ENCODE data around the gene PCSK7.
A peak's percentile ranks its signal among the peaks of the same experiment; 100 is the strongest.
"Not testable (repeated sequence)": the region's sequence is repeated elsewhere in the genome, so short reads cannot be mapped to it uniquely, and the experiment has no call there.

- peak; percentile 5 for TF ChIP-seq CTCF (IDR thresholded peaks at IDR 0.05)
- TF ChIP-seq EZH2, EZH2phosphoT487 (IDR thresholded peaks at IDR 0.05): not testable (repeated sequence)
Measured at GRCh38 chr11:117208710-117209109, 23.2 kb downstream of the PCSK7 start.

Measured in neural progenitor cell (in vitro differentiated cells).